Heart left ventricle (tissue), 16 donors: ENCODE measurements around the gene KRT37. TPM values are rescaled to one million over a fixed set of nuclear protein-coding genes. Genes with fewer than 3 reads are reported as not detected.
A peak's percentile ranks its signal among the peaks of the same experiment; 100 is the strongest.

Experiments used
- ATAC-seq, 4 donors: fragments of 200-7000 bp; cut with Tn5 transposase; one replicate each; pipeline ENCODE4 v1.9.1; 2020 to 2022; ENCODE audit warnings: moderate library complexity in 4 of 4, mild to moderate bottlenecking in 3 of 4, moderate number of reproducible peaks in 1 of 4
- DNase-seq, 5 donors: peaks; one replicate each; pipeline ENCODE4 v3.0.0-alpha.2; 2020
- H3K27ac ChIP-seq, 12 donors: fragments of 200-600 bp; sonication (generic) in 4 of 12; one replicate each; pipeline versions ENCODE4 v1.5.0 to v1.8.0; 2016 to 2022; ENCODE audit warnings: mild to moderate bottlenecking in 2 of 12
- H3K27me3 ChIP-seq, 9 donors: fragments of 200-600 bp; sonication (generic) in 2 of 9; one replicate each; pipeline versions ENCODE4 v1.5.1 to v1.8.0; 2016 to 2022; ENCODE audit warnings: mild to moderate bottlenecking in 3 of 9
- H3K36me3 ChIP-seq, 9 donors: fragments of 200-600 bp; sonication (generic) in 2 of 9; one replicate each; pipeline versions ENCODE4 v1.5.0 to v1.8.0; 2018 to 2022; ENCODE audit warnings: mild to moderate bottlenecking in 2 of 9
- H3K4me1 ChIP-seq, 12 donors: fragments of 200-600 bp; sonication (generic) in 4 of 12; one replicate each; pipeline versions ENCODE4 v1.5.0 to v1.8.0; 2016 to 2022; ENCODE audit warnings: mild to moderate bottlenecking in 3 of 12
- H3K4me3 ChIP-seq, 12 donors: fragments of 200-600 bp; sonication (generic) in 4 of 12; one replicate each; pipeline versions ENCODE4 v1.5.0 to v1.8.0; 2017 to 2022; ENCODE audit warnings: mild to moderate bottlenecking in 9 of 12, moderate library complexity in 4 of 12
- H3K9me3 ChIP-seq, 12 donors: fragments of 200-600 bp; sonication (generic) in 4 of 12; one replicate each; pipeline versions ENCODE4 v1.5.0 to v1.8.0; 2016 to 2022; ENCODE audit warnings: mild to moderate bottlenecking in 1 of 12
- CTCF ChIP-seq, 12 donors: fragments of 200-600 bp; sonication (generic) in 4 of 12; IDR thresholded peaks; one replicate each; pipeline versions ENCODE4 v1.5.0 to v1.8.0; 2018 to 2022; ENCODE audit warnings: antibody characterized with exemption in 12 of 12, mild to moderate bottlenecking in 5 of 12
- POLR2A ChIP-seq, 2 donors: fragments of 450-650 bp; IDR thresholded peaks; one replicate each; pipeline ENCODE4 v1.6.1; 2017; ENCODE audit warnings: antibody characterized with exemption in 2 of 2, mild to moderate bottlenecking in 2 of 2, moderate library complexity in 2 of 2
- WGBS, 4 donors: extraction: QIAGEN DNeasy Blood & Tissue Kit in 2 of 4; methylation state at CpG; one replicate each; pipeline versions ENCODE4 v1.1.5 to v1.1.7; 2013 to 2018; 5-methylcytosine and 5-hydroxymethylcytosine counted together
- intact Hi-C, 10 donors: fragments of 100-400 bp; cut with DNase I; formaldehyde crosslinking; loops; one replicate each; pipeline versions ENCODE4 v1.11.1 to v1.14.2; 2022
- polyA plus RNA-seq, 2 donors: library from polyadenylated mRNA; stranded (reverse); fragments of 200-250 nt; gene quantifications; one replicate each; pipeline ENCODE4 v1.2.3, GENCODE V29; 2013
- total RNA-seq, 9 donors: library from RNA; depleted of rRNA in 2 of 9; stranded (reverse); fragments of >200 nt in 2 of 9; fragmentation: NEBNext Ultra II Directional in 3 of 9; extraction: Animal tissue kit (Norgen Biotek cat#: 25700) in 3 of 9; gene quantifications; one replicate each; pipeline versions ENCODE4 v1.1.0 to v1.2.4, GENCODE V29; 2016 to 2023
- donor health status: ischemic (EF 13 %, LVEDD 7.1; RV severe dilation, severe dysfunction).
- donor health status: healthy with polysubstance abuse.
- donor health status: DM: no; HTN: yes; CAD: no.
- donor health status: DM: no; HTN: no; CAD: no.
- donor health status: ischemic (EF 25% LVEDD 6.9; RV normal size, moderate dysfunction).
- donor health status: ischemic (EF 25% LVEDD 5.7; RV mildly dilated, moderate dysfunction).
- donor health status: healthy.
- donor health status: DM: yes; HTN: yes; CAD: no.
- donor health status: ischemic (EF 35%, LVEDD 5.7; RV mildly dilated, moderate dysfunction).
- donor health status: nonischemic (EF 11% LVEDD 7.7; RV severe dilation, severe dysfunction).
- donor health status: DM: yes; HTN: yes; CAD: no.
- donor health status: PGD.
- donor health status: ischemic (EF 29% LVEDD 5.4; RV normal size, mild dysfunction).
- donor health status: nonischemic (EF 23%, LVEDD 6.1; RV moderate dilation, normal function).

The KRT37 gene
- total and polyA plus RNA-seq, 11 donors: not detected

- no peak for TF ChIP-seq CTCF (IDR thresholded peaks at IDR 0.05)
- no peak for TF ChIP-seq POLR2A (IDR thresholded peaks at IDR 0.05)
- no peak overlapping the region for H3K27ac ChIP-seq
- intact Hi-C loops: no loop called here
- DNase-seq (no peak), ATAC-seq (no peak)
- no peaks in the 10 kb centered on the region for H3K4me1 ChIP-seq
- no peaks in the 10 kb centered on the region for H3K36me3 ChIP-seq
- H3K27me3 ChIP-seq: peaks cover 0 to 12% (median 5%) of the 10 kb centered on the region in 9 donors
- no peak overlapping the region for H3K4me3 ChIP-seq
- 74 to 85% (median 79%) methylated on average over 4 of the region's 4 CpGs for WGBS, 4 donors
- H3K9me3 ChIP-seq: no peaks in the 10 kb centered on the region
Observed at GRCh38 chr17:41457676-41458075, 33.3 kb upstream of the KRT37 start.

GRCh38 chr17:41456204-41456603, 31.8 kb upstream of the KRT37 start:
- DNase-seq (no peak), ATAC-seq (no peak)
- peak in 2 of 12 donors; percentile 9 to 21 for TF ChIP-seq CTCF (IDR thresholded peaks at IDR 0.05)
- TF ChIP-seq POLR2A (IDR thresholded peaks at IDR 0.05): no peak
- peaks cover 0 to 8% (median 0%) of the 10 kb centered on the region in 12 donors for H3K9me3 ChIP-seq
- WGBS, 4 donors: 57 to 78% (median 72%) methylated on average over 3 of the region's 3 CpGs
- H3K4me3 ChIP-seq: no peak overlapping the region
- H3K4me1 ChIP-seq: no peaks in the 10 kb centered on the region
- no peaks in the 10 kb centered on the region for H3K36me3 ChIP-seq
- no peak overlapping the region for H3K27ac ChIP-seq
- H3K27me3 ChIP-seq: peaks cover 0 to 18% (median 5%) of the 10 kb centered on the region in 9 donors
- intact Hi-C loops: no loop called here

GRCh38 chr17:41455236-41455635, 30.9 kb upstream of the KRT37 start:
- Histone ChIP-seq H3K9me3 (peaks cover 0 to 8% (median 0%) of the 10 kb centered on the region in 12 donors), H3K4me3 (no peak overlapping the region), H3K4me1 (no peaks in the 10 kb centered on the region), H3K27ac (no peak overlapping the region), H3K36me3 (no peaks in the 10 kb centered on the region), H3K27me3 (peaks cover 0 to 18% (median 6%) of the 10 kb centered on the region in 9 donors)
- TF ChIP-seq CTCF (IDR thresholded peaks at IDR 0.05) (no peak), POLR2A (IDR thresholded peaks at IDR 0.05) (no peak)
- intact Hi-C loops: no loop called here
- DNase-seq: no peak
- WGBS, 4 donors: 76 to 100% (median 84%) methylated on average over 1 of the region's 1 CpG
- no peak for ATAC-seq

- Histone ChIP-seq H3K4me1 (no peaks in the 10 kb centered on the region), H3K36me3 (no peaks in the 10 kb centered on the region), H3K27ac (no peak overlapping the region), H3K27me3 (peaks cover 0 to 30% (median 5%) of the 10 kb centered on the region in 9 donors), H3K9me3 (peaks cover 0 to 8% (median 0%) of the 10 kb centered on the region in 12 donors), H3K4me3 (no peak overlapping the region)
- no peak for TF ChIP-seq POLR2A (IDR thresholded peaks at IDR 0.05)
- TF ChIP-seq CTCF (IDR thresholded peaks at IDR 0.05): no peak
- WGBS, 4 donors: 88 to 92% (median 89%) methylated on average over 3 of the region's 3 CpGs
- intact Hi-C loops: no loop called here
- DNase-seq (no peak), ATAC-seq (no peak)
Observed at GRCh38 chr17:41453066-41453465, 28.7 kb upstream of the KRT37 start.
